ENCODE measurements around the gene KIAA1755. TPM values are rescaled to one million over a fixed set of nuclear protein-coding genes. Genes with fewer than 3 reads are reported as not detected.

Gene KIAA1755
- total RNA-seq, 1 donor from 2014 or later: 0.32 TPM

- no peak for ATAC-seq
Observed at GRCh38 chr20:38162878-38163875, 97.4 kb downstream of the KIAA1755 start.

DNA sequence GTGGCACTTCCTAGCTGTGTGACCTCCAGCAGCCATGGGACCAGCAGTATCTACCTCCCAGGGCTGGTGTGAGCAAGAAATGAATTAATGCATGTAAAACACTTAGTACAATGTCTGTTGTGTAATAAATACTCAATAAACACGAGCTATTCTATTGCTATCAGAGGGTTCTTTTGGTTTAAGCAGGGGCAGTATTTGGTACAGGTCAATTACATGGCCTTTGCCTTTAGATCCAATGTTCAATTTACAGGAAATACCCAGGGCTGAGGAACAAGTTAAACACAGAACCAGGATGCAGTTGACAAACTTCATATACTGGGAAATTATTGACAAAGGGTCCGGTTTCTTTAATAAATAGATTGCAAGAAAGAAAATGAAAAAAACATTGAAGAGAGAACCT, 98.4 kb downstream of the KIAA1755 start:
- ATAC-seq: no peak

DNA sequence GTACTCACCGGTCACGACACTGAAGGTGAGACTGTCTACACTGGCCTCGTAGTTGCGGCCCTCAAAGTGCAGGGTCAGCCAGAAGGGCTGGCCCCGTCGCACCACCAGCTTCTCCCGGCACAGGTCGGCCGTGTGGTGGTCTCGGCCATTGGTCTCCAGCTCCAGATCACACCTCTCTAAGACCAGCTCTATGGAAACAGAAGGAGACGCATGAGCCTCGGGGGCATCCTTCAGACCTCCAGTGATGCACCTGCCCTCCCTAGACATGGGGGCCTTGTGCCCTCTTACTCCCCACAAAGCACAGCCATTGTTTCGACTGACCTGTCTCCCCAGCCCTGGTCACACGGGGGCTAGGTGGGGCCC, 99.1 kb downstream of the KIAA1755 start:
- ATAC-seq: no peak

Other genes with a start within 250 kb of the KIAA1755 start
- gene TTI1, start 227.3 kb downstream of the KIAA1755 start, total RNA-seq: 8.1 TPM
- 24.1 TPM for gene RPRD1B, start 227.0 kb downstream of the KIAA1755 start, total RNA-seq
- 9.6 TPM for gene TGM2, start 95.5 kb downstream of the KIAA1755 start, total RNA-seq
- gene BPI, start 43.4 kb upstream of the KIAA1755 start, total RNA-seq: not detected
- 0.12 TPM for gene LBP, start 85.7 kb upstream of the KIAA1755 start, total RNA-seq
- gene SNHG17, start 174.6 kb upstream of the KIAA1755 start, total RNA-seq: 32.2 TPM
- 19.8 TPM for gene RALGAPB, start 212.1 kb upstream of the KIAA1755 start, total RNA-seq